GM21526 (cell line): ENCODE measurements around the gene GALNTL6.
A peak's percentile ranks its signal among the peaks of the same experiment; 100 is the strongest.
"Not testable (repeated sequence)": the region's sequence is repeated elsewhere in the genome, so short reads cannot be mapped to it uniquely, and the experiment has no call there.

Experiments
- ATAC-seq: cut with Tn5 transposase; IDR thresholded peaks from one replicate; pipeline ENCODE4 v1.9.1; 2021; ENCODE audit warnings: moderate library complexity; ENCODE audit not compliant: unreplicated experiment, low FRiP score

GALNTL6 gene

DNA sequence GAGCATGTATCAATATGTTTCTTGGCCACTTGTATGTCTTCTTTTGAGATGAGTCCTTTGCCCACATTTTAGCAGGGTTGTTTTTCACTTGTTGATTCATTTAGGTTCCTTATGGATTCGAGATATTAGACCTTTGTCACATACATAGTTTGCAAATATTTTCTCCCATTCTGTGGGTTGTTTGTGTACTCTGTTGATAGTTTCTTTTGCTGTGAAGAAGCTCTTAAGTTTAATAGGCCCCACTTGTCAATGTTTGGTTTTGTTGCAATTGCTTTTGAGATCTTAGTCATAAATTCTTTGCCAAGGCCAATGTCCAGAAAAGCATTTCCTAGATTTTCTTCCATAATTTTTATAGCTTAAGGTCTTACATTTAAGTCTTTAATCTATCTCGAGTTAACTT lies 1074.8 kb downstream of the GALNTL6 start:
- ATAC-seq: no peak

DNA sequence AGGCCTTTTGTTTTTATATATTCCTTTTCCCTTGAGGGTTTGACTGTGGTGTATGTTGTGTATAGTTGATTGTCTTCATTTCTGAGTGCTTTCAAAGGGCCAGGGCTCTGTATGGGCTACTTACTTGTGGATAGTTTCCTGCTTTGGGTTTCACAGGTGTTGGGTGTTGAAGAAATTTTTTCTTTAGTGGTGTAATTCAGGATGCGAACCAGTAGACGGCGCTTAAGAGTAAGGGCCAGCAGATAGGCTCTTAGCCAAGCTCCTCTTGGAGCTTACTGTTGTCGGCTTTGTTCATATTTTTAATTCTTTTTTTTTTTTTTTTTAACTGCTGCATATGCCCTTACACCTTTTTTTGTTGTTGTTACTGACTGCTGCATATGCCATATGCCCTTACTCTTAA lies 1079.1 kb downstream of the GALNTL6 start:
- peak; percentile 79 for ATAC-seq

DNA sequence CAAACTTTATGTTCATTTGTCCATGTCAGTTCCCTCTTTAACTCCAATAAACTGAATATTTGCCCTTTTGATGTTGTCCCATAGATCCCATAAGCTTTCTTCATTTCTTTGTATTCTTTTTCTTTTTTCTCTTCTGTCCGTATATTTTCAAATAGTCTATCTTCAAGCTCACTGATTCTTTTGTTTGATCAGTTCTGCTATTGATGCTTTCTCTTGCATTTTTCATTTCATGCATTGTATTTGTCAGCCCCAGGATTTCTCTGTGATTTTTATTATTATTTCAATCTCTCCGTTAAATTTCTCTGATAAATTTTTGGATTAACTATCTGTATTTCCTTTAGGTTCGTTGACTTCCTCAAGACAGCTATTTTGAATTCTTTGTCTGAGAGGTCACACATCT lies 1082.5 kb downstream of the GALNTL6 start:
- no peak for ATAC-seq

DNA sequence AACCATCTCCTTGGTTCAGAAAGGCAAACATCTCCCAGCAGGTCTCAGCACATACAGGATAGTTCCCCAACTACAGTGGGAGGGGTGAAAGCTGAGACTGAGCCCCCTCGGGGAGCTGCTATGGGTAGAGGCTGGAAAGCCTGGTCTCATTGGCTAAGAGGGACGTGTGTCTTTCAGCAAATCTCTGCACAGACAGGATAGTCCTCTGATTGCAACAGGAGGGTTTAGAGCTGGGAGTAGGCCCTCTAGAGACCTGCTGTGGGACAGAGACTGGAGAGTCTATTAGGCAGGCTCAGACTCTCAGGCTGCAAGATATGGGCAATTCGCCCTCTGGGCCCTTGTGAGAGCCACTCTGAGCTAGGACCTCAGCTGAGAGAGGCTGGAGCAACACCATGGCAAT lies 1083.8 kb downstream of the GALNTL6 start:
- ATAC-seq: no peak

DNA sequence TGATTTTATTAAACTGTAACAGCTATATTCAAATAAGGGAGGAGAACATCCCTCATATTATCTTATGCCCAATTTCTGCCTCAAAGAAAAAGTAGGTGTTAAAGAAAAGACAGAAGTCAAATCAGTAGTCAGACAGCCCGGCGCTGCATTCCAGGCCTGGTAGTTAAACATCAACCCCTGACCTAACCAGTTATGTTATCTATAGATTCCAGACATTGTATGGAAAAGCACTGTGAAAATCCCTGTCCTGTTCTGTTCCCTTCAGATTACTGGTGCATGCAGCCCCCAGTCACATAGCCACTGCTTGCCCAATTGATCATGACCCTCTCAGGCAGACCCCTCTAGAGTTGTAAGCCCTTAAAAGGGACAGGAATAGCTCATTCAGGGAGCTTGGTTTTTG lies 1085.5 kb downstream of the GALNTL6 start:
- ATAC-seq: no peak

DNA sequence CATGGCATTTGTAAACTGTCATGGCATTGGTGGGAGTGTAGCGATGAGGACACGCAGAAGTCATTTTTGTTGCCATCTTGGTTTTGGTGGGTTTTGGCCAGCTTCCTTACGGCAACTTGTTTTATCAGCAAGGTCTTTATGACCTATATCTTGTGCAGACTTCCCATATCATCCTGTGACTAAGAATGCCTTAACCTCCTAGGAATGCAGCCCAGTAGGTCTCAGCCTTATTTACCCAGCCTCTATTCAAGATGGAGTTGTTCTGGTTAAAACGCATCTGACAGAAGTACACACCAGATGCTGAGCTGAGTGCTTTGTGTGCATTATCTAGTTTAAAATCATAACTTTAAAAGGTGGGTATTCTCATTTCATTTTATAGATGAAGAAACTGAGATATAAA lies 1086.7 kb downstream of the GALNTL6 start:
- no peak for ATAC-seq

DNA sequence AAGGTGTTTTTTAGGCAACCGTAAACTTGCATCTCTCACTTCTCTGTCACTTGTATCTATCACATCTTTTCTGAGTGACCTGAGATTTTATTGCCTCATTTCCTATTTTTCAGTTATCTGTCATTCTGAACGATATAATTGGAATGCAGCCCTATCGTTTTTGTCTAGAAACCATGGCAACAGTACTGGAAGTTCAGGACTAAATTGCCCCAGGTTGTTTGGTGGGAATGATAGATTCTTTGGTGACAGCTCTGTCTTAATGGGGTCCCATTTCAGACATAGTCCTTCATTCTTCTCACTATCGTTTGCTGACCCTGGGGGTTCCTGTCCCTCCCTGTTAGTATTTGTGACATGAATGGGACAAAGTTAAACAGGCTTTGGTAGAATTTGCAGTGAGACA lies 1087.7 kb downstream of the GALNTL6 start:
- ATAC-seq: no peak

DNA sequence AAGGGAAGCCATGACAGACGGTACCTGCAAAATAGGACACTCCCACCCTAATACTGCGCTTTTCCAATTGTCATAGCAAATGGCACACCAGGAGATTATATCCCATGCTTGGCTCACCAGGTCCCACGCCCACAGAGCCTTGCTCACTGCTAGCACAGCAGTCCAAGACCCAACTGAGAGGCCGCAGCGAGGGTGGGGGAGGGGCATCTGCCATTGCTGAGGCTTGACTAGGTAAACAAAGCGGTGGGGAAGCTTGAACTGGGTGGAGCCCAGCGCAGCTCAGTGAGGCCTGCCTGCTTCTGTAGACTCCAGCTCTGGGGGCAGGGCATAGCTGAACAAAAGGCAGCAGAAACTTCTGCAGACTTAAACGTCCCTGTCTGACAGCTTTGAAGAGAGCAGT lies 1099.3 kb downstream of the GALNTL6 start:
- not testable (repeated sequence) for ATAC-seq

DNA sequence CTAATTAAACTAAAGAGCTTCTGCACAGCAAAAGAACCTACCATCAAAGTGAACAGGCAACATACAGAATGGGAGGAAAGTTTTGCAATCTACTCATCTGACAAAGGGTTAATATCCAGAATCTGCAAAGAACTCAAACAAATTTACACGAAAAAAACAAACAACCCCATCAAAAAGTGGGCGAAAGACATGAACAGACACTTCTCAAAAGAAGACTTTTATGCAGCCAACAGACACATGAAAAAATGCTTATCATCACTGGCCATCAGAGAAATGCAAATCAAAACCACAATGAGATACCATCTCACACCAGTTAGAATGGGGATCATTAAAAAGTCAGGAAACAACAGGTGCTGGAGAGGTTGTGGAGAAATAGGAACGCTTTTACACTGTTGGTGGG lies 1104.2 kb downstream of the GALNTL6 start:
- ATAC-seq: not testable (repeated sequence)

DNA sequence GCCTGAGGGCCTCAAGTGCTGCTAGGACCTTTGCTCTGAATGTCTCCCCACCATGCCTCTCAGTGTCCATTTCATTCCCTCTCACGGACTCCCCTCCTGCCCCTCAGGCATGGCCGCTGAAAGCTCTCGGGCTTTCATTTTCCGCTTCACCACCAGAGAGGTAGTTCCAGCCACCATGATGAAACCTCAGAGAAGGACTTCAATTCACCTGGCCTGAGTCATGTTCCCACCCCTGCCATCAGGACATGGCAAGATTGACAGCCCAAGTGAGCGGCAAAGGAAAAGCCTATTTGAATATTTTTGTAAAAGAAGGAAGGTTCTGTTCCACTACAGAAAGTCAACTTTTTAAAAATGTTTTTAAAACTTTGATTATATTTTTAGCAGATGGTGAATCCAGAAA lies 1106.1 kb downstream of the GALNTL6 start:
- ATAC-seq: no peak

DNA sequence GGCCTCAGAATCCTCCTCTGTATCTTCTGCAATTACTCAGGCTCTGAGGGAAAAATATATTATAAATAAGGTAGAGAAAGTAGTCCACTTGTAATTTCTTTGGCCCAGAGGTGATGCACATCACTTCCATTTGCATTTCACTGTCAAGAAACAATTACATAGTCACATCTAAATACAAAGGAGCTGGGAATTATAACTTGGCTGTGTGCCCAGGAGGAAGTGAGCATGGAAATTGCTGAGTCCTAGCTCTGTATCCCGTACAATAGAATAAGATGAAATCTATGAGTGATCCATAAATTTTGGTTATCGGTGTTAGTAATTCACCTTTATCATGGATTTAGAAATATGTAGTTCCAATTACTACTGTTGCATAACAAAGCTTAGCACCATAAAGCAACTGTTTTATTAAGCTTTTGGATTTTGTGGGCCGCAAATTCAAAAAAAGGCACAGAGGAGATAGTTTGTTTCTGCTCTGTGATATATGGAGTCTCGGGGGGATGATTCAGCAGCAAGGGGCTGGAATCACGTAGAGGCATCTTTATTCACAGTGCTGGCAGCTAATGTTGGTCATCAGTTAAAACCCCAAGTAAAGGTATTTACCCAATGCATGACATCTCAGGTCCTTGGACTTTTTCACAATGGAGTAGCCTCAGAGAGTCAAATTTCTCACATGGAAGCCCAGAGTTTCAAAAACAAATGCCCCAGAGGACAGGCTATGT lies 1114.1 kb downstream of the GALNTL6 start:
- no peak for ATAC-seq

DNA sequence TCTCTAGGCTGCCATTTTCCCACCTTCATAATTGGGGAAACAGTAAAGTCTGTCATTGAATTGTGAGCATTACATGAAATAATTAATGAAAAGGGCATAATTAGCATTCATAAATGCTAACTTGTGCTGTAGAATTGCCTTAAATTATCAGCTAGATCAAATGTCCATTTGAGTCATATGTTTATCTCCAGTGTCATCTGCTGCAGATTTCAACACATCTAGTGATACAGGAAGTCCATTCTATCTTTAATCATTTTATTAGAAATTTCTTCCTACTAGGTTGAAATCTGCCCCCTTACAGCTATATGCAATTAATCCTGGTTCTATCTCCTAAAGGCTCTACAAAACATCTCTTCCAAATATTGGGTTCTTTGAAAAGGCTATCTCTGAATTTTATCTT lies 1115.1 kb downstream of the GALNTL6 start:
- ATAC-seq: no peak

DNA sequence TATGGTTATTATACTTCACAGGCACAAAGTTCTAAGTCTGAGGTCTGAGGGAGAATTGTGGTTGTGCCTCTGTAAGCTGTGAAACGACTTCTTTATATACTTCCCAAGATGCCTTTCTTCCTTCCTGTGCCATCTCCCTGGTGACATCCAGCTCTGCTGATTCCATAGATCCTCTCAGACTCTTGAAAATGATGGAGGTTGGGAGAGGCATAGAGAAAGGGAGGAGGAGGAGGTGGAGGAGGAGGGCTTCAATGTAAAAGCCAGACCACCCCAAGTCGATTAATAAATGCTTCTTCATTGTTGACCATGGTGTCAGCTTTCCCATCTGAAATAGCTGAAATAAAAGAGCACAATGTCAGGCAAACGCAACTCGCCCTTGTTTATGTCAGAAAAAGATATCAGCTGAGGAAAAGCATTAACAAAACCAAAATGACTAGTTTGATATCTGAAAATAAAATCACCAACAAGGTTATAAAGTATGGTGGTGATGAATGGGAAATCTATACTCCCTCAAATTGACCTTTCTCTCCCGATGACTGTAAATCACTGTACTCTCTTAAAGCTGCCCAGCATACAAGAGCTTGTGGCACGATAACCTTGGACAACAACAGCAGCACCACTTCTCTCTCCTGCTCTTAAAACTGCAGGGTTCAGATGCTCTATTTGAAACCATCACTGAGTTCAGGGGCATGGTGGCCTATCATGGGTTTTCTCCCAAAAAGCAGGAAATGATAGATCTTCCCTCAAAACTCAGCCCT lies 1125.0 kb downstream of the GALNTL6 start:
- ATAC-seq: no peak

DNA sequence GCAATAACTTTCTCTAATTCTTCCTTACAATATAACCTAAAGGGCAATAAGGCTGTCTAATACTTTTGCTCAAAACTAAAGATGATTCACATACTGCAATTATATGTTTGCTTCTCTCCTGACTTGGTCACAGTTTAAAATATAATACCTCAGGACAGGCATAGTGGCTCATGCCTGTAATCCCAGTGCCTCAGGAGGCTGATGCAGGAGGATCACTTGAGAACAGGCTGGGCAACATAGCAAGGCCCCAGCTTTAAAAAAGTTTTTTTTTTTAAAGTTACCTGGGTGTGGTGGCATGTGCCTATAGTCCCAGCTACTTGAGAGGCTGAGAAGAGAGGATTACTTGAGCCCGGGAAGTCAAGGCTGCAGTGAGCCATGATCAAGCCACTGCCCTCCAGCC lies 1125.7 kb downstream of the GALNTL6 start:
- no peak for ATAC-seq

DNA sequence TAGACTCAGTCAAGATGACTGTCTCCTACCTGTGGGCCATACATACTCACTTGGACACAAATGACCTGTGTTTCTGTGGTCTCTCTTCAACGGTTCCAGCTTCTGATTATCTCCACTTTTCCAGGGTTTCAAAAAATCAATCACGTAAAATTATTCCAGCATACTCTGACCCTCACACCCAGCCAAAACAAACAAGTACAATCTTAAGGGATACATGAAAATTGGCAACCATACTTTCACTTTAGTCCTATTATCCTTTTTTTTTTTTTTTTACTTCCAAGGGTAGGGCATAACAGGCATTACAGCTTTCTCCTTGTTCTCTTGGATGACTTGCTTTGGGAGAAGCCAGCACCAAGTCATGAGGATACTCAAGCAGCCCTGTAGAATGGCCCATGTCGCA lies 1129.6 kb downstream of the GALNTL6 start:
- ATAC-seq: no peak

DNA sequence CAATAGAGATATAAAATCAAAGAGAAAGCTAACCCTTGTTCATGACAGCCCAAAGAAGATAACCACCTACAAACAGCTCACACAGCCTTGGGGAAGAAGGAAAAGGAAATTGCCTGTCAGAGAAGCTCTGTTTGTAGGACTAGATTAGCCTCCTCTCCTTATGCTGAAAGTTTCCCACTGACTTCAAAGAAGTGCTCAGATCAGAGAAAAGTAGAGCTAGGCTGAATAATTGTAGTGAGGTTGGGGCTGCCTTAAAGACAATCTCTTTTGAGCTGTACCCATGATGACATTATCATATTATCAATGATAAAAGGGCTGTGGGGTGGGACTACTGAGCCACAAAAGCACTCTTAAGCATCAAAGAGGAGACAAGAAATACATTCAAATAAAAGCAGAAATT lies 1132.4 kb downstream of the GALNTL6 start:
- no peak for ATAC-seq

DNA sequence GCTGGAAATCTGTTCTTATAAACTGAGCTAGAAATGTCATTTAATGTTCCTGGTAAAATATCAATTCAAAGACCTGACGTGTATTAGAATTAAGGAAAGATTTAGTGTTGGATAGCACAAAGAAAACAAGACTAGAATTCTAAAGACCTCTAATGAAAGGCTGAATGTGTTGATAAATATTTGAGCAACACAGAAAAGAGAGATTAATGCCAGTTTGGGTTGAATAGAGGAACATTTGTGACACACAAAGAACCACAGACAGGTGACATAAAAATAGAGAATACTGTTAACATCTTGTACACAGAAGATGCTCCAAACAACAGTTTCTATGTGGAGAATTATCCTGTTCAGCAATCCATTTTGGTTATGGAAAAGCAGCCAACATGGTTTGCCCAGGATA lies 1133.3 kb downstream of the GALNTL6 start:
- no peak for ATAC-seq

DNA sequence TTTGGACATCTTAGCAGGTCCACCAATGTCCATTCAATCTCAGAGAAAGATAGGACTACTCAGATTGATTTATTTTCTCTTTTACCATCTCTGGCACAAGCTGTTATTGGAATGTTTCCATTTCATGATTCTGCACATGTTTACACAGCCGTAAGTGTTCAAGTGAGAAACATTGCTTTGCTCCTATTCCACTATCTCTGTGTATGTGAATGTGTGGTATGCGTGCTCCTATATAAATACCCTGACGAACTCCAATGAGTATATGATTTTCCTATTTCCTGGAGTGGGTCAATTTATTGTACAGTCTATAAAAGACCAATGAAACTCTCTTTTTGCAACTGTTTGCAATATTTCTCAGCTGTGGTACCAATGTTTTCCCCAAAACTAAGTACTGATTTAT lies 1134.4 kb downstream of the GALNTL6 start:
- no peak for ATAC-seq

DNA sequence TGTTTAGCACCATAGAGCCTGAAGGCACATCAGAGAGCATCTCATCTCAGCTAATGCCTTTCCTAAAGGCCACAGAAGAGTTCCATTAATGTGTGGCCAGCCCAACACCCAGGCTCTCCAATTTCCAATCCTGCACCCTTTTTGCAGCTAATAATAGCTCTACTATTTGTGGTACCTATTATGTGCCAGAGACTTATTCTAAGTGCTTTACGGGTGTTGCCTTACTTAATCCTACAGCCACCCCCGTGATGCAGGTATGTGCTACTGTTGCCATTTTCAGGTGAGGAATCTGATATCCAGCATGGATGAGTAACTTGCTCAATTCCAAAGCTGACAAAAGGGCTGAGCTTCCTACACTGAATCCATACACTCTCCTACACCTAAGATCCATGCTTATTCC lies 1137.8 kb downstream of the GALNTL6 start:
- no peak for ATAC-seq

DNA sequence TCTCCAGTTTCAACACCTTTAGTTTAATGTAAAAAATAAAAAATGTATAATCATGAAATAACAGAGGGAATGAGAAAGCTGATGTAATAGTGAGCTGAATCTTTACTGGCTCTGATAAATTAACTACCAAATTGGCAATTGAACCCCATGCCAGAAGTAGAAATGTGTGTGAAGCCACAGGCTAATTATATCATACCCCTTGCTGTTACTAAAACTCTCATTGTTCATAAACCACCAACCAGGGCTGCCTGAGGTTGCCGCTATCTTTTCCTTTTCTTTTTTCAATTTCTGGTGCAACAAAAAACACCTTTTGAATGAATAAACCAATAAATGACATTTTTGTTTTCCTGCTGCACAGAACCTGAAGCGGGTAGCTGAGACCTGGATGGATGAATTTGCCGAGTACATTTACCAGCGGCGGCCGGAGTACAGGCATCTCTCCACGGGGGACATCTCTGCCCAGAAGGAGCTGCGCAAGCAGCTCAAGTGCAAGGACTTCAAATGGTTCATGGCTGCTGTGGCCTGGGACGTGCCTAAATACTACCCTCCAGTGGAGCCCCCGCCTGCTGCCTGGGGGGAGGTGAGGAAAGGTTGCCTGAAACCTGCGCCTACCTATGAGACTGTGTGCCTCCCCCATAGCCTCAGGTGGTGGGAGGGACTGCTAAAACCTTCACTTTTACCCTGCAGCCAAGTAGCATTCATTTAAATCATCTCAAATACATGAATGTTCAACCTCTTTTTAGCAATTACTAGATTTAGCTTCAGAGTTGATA lies 1138.7 kb downstream of the GALNTL6 start:
- ATAC-seq: no peak

DNA sequence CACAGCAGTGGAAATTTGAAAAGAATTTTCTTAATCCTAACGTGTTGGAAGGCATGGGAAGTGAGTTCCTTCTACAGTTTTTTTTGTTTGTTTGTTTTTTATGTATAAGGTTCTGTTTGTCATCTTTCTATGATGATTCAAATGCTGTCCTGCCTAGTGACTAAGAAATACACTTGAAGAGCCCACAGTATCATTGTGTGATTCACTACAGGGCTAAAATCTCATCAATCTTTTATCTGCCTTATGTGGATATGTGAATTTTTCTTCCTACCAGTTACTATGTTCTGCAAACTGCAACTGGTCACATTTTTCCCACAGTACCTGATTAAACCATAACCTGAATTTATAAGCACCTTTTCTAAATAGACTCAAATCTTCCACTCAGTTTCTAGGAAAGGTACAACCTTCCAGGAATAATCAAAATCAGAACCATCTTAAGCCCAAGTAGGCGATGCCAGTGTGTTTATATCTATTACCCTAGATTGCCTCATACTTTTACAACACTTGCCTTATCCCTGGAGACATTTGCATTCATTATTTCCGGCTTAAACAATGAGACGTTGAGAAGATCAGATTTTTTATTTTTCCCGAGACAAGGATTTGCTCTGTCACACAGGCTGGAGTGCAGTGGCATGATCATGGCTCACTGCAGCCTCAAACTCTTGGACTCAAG lies 1140.8 kb downstream of the GALNTL6 start:
- ATAC-seq: no peak
